Subcutaneous adipose tissue (tissue), 4 donors: Measurements from ENCODE around the gene NR4A1. TPM values are rescaled to one million over a fixed set of nuclear protein-coding genes. Genes with fewer than 3 reads are reported as not detected.

Source experiments
- total RNA-seq, 4 donors: library from RNA; depleted of rRNA; stranded (reverse); fragments of >200 nt; gene quantifications; one replicate each; pipeline ENCODE4 v1.1.0, GENCODE V29; 2016
- TF ChIP-seq, protein P1 (sequence below): fragments of 450-650 bp; IDR thresholded peaks from one replicate; pipeline ENCODE4 v1.5.1; 2016; ENCODE audit warnings: low read depth, mild to moderate bottlenecking, control low read depth, antibody characterized with exemption, moderate library complexity

Gene NR4A1
- total RNA-seq, 4 donors from 2014 or later: 20.1 to 84.6 (median 40.3) TPM

DNA sequence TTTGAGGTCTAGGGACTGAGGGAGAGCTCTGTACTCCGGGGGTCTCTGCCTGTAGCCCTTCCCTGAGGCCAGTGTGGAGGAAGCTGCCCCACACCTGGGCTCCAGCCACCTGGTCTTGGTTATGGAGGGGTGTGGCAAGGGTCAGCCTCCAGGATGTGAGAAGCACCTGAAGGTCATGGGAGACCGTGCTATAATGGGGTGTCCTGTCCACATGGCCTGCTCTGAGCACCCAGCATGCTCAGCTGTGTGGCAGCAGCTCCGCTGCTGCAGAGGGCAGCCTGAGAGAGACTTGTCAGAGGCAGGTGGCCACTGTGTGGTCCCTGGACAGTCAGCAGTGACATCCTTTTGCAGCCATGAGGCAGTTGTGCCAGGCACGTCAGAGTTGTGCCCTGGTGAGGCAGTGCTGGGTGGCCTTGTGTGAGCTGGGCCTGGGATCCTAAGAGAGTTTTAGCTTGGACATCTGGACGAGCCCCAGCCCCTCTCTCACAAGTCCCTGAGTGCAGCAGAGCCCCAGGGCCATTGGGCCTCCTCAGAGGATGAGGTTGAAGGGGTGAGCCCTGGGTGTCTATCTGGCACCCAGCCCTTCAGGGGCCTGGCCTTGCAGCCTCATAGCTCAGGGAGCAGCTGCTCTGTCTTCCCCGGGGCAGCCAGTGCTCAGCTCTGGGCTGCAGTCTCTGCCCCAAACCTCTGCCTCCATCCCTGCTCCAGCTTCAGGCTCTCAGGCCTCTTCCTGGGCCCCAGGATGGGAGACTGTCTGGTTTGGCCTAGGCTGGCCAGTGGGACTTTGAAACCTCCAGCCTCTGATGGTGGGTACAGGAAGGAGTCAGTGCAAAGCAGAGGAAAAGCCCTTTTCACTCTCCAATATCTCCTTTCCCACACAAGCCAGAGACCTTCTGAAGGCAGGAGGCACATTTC, 11.2 kb downstream of the NR4A1 start:
- TF ChIP-seq, protein P1, sequence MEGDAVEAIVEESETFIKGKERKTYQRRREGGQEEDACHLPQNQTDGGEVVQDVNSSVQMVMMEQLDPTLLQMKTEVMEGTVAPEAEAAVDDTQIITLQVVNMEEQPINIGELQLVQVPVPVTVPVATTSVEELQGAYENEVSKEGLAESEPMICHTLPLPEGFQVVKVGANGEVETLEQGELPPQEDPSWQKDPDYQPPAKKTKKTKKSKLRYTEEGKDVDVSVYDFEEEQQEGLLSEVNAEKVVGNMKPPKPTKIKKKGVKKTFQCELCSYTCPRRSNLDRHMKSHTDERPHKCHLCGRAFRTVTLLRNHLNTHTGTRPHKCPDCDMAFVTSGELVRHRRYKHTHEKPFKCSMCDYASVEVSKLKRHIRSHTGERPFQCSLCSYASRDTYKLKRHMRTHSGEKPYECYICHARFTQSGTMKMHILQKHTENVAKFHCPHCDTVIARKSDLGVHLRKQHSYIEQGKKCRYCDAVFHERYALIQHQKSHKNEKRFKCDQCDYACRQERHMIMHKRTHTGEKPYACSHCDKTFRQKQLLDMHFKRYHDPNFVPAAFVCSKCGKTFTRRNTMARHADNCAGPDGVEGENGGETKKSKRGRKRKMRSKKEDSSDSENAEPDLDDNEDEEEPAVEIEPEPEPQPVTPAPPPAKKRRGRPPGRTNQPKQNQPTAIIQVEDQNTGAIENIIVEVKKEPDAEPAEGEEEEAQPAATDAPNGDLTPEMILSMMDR: no peak

DNA sequence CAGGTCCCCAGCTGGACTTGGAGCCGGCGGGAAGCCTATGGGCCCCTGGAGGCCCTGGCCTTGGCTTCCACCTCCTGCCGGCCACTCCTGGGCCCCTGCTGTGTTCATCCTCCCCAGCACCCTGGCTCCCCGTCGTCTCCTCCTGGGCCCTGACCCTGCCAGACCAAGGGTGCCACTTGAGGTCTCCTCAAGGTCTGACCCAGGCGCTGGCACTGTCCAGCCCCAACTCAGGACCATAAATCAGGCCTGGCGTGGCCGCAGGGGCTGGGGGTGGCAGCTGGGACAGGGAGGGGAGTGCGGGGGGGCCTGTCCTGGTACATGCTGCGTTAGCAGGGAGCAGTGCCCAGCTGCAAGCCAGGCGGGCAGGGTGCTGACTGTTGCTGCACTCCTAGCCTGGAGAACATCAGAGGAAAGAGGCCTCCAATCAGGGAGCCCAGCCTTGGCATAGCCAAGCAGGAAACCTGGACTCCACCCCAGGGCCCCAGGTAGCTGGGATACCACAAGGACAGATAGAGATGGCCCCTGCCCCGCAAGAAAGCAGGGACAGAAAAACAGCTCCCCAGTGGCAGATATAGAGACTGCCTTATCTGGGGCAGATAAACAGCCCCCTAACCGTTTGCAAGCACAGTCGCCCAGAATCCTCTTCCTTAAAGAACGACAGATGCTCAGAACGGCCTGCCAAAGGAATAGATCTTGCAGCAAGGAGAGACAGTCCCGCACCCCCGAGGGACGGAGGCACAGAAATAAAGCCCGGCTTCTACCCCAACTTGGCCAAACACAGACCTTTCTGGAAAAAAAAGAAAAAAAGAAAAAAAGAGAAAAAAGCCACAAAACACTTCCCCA, 12.1 kb downstream of the NR4A1 start:
- TF ChIP-seq, protein P1: no peak

DNA sequence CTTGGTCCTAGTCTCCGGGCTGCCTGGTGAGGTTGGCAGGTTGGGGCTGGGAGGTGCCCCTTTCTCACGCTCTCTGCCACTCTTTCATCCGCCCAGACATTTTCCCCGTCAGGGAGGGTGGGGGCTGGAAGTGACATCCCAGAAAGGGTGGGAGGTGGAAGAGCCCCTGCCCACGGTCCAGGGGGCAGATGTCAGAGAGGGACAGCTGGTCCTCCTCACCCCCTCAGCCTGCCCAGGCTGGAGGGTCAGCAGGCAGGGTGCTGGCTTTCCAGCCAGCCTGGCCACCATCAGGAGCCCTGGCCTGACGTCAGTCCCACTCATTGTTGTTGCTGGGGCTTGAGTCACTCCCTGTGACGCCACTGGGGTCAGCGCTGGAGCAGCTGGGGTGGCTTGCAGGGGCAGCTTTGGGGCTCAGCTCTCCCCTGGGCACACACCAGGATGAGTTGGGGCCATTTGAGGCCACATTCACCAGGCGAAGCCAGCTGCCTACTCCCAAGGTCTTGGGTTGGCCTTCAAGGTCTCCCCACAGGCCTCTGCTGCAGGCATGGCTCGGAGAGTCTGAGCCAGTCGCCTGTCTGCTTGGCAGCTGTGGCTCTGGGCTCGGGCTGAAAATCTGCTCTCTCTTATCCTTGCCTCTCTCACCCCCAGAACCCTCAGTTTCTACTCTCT, 12.9 kb downstream of the NR4A1 start:
- TF ChIP-seq, protein P1: no peak

DNA sequence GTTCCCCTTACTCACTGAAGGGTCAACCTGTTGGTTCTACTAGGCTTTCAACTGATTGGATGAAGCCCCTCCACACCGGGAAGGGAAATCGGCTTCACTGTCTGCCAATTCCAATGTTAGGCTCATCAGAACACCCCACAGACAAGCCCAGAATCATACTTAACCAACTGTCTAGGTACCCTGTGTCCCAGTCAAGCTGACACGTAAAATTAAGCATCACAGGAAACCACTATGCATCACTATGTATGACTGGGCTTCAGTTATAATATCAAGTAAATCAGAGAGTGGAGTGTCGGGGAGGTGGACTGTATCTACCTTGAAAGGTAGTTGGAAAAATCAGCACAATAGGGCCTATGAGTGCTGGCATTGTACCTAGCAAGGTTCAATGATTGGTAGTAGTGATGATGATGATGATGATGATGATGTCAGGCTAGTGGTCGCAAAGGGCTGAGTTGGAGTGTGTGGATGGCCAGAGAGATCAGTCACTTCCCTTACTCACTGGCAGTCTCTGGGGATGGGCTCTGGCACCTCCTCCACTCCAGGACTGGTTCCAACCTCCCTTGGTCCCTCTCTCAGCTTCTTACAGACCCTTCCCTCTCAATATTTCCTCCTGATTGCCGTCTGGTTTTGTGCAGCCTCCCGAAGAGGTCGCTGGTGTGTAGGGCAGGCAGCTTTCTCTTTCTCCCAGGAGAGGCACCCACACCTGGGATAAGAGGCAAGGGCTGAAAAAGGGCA, 15.3 kb downstream of the NR4A1 start:
- TF ChIP-seq, protein P1: no peak

DNA sequence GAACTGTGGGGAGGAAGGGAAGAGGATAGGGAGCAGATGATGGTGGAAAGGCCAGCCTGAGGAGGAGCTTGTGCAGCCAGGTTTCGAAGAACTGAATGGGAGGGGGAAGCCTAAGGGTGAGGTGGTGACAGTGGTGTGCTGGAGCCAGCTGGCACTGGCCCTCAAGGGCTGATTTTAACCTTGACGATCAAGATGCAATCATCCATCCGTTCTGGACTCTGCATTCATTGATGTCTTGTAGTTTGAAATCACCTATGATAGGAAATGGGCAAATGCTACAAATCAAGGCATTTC, 15.8 kb downstream of the NR4A1 start:
- TF ChIP-seq, protein P1: no peak

DNA sequence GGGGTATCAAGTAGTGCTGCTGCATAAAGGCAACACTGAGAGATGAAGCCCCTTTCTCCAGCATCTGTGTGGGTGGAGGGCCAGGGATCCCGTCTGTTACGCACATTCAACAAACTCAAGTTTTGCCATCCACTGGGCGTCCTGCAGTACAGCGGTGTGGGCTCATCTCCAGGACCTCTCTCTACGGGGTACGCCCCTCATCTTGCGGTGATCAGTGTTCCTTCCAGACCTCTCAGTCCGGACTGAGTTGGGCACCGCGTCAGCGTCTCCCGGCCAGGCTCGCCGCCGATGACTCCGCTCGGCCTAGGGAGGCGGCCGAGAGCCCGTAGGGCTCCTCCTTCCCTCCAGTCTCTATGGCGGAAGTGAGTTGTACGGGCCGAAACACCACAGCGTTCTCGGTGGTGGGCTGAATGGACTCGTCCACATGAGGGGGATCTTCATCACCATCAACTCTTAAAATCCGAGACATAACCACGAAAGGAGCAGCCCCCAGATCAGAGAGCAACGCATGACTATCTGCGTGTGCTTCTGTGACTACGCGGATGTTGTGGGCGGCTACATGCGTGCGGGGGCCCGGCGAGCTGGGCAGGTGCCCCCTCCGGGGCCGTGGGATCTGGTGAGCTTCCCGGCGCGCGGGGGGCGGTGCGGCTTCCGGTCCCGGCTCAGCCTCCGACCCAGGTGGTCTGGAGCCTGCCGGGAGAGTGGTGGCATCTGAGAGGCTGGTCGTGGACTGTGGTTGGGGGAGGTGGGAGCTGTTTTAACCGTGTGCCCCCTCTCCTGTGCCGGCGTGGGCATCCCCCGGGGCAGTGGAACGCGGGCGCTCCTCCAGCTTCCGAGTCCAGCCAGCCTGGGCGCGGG, 18.3 kb downstream of the NR4A1 start, which contains the start of gene ATG101:
TSS of gene ATG101 (plus strand) at position 652 of the 858 bp plus-strand sequence. CDS start 3,673 bp downstream, outside the sequence.
- TF ChIP-seq, protein P1: no peak
